Muscle layer of duodenum (tissue), 2 donors: ENCODE results near the gene FGGY.
A peak's percentile ranks its signal among the peaks of the same experiment; 100 is the strongest.
"Not testable (repeated sequence)": the region's sequence is repeated elsewhere in the genome, so short reads cannot be mapped to it uniquely, and the experiment has no call there.

Source experiments
- H3K27ac ChIP-seq: one replicate; pipeline ENCODE4 v1.7.0; 2013; ENCODE audit warnings: mild to moderate bottlenecking, low read length
- H3K27me3 ChIP-seq: one replicate; pipeline ENCODE4 v1.7.0; 2013; ENCODE audit warnings: low read depth, mild to moderate bottlenecking, control low read depth, low read length
- H3K36me3 ChIP-seq, 2 donors: one replicate each; pipeline ENCODE4 v1.7.0; 2013; ENCODE audit warnings: low read length in 2 of 2, control low read depth in 1 of 2, mild to moderate bottlenecking in 1 of 2; ENCODE audit not compliant: insufficient read depth in 2 of 2, control insufficient read depth in 1 of 2
- H3K4me1 ChIP-seq, 2 donors: one replicate each; pipeline ENCODE4 v1.7.0; 2013; ENCODE audit warnings: low read length in 2 of 2, mild to moderate bottlenecking in 2 of 2, control low read depth in 1 of 2, moderate library complexity in 1 of 2; ENCODE audit not compliant: insufficient read depth in 2 of 2, control insufficient read depth in 1 of 2
- H3K4me3 ChIP-seq, 2 donors: one replicate each; pipeline ENCODE4 v1.7.0; 2013; ENCODE audit warnings: low read length in 2 of 2, low read depth in 1 of 2, mild to moderate bottlenecking in 1 of 2
- H3K9me3 ChIP-seq, 2 donors: one replicate each; pipeline ENCODE4 v1.7.0; 2013; ENCODE audit warnings: low read length in 2 of 2, control low read depth in 1 of 2, mild to moderate bottlenecking in 1 of 2; ENCODE audit not compliant: control insufficient read depth in 1 of 2
- donor health status: healthy.

Gene FGGY

DNA sequence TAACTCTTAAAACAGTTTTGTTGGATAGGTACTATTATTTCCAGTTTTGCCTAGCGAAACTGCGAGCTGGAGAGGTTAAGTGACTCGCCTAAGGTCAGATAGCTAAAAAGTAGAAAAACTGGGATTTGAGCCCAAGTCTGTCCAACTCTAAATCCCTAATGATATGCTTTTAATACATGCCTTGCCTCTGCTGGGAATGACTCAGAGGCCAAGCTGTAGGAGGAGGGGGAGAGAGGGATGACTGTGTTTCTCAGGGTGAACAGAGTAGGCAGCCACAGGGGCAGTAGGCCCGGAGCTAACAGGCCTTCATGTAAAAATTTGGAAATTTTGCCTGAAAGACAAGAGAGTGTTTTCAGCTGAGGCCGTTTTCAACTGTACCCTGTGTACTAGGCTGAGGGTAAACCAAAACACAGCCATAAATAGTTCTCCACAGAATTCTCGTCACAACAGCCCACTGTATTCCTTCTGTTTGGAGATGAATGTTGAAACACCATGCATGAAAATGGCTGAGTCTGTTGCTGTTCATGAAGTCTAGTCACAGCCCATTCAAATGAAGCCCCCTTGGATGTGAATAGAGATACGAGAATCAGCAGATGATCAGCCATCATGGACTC is 410.4 kb downstream of the FGGY start:
- Histone ChIP-seq H3K4me1 (peaks cover 0 to 35% of the 10 kb centered on the region in 2 donors), H3K36me3 (no peaks in the 10 kb centered on the region), H3K9me3 (no peaks in the 10 kb centered on the region), H3K27ac (peak overlapping the region; percentile 53), H3K4me3 (no peak overlapping the region), H3K27me3 (no peaks in the 10 kb centered on the region)

DNA sequence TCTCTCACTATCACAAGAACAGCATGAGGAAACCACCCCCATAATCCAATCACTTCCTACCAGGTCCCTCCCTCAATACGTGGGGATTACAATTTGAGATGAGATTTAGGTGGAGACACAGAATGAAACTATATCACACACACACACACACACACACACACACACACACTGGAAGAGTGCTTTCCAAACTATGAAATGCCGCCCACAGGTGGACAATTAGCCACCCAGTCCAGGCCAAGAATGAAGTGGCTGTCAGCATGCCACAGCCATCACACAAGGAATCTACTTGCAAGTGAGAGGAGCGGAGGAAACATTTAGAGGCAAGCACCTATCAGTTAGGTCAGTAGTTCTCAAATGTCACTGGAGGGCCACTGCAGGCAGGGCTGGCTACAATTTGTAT is 412.4 kb downstream of the FGGY start:
- H3K9me3 ChIP-seq: no peaks in the 10 kb centered on the region
- H3K36me3 ChIP-seq: no peaks in the 10 kb centered on the region
- no peak overlapping the region for H3K4me3 ChIP-seq
- H3K4me1 ChIP-seq: peaks cover 0 to 21% of the 10 kb centered on the region in 2 donors
- H3K27me3 ChIP-seq: no peaks in the 10 kb centered on the region
- H3K27ac ChIP-seq: no peak overlapping the region

DNA sequence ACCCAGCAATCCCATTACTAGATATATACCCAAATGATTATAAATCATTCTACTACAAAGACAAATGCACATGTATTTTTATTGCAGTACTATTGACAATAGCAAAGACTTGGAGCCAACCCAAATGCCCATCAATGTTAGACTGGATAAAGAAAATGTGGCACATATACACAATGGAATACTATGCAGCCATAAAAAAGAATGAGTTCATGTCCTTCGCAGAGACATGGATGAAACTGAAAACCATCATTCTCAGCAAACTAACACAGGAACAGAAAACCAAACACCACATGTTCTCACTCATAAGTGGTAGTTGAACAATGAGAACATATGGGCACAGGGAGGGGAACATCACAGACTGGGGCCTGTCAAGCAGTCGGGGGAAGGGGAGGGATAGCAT is 414.0 kb downstream of the FGGY start:
- H3K4me3 ChIP-seq, H3K36me3 ChIP-seq, H3K27ac ChIP-seq, H3K9me3 ChIP-seq, H3K27me3 ChIP-seq: not testable (repeated sequence)
- H3K4me1 ChIP-seq: peaks cover 0 to 11% of the 10 kb centered on the region in 2 donors

DNA sequence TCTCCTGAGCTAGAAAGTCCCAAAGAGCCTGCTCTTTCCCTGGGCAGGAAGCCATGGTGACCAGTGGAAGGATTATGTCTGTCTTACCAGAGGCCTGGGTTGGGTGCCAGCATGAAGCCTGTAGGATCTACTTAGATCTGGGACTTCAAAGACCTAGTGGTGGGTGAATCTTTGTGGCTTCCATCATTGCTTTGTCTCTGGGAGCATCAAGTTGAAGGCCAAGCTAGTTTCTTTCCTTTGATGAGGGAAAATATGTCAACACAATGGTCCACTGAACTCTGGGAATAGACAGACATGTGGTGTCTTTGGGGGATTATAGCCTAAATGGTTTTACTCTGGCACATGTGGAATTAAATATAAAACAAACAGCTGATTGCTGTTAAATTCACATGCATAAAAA is 417.3 kb downstream of the FGGY start:
- Histone ChIP-seq H3K36me3 (no peaks in the 10 kb centered on the region), H3K4me3 (no peak overlapping the region), H3K4me1 (no peaks in the 10 kb centered on the region), H3K27me3 (no peaks in the 10 kb centered on the region), H3K27ac (no peak overlapping the region), H3K9me3 (no peaks in the 10 kb centered on the region)

DNA sequence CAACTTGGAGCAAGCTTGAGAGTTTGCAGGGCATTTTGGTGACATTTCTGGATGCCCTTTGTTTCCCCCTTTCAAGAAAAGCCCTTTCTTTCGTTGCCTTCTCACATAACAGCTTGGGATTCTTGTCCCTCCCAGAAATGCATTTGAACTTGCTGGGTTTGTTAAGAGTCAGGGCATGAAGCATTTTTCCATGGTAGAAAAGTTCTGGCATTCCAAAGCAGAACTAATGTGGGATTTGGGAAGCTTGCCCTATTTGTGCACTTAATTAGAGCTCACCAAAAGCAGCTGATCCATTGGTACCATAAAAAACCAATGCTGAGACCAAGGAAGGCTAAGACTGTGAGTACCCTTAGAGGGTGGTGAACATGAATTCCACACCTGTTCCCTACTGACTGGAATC is 418.1 kb downstream of the FGGY start:
- Histone ChIP-seq H3K36me3 (no peaks in the 10 kb centered on the region), H3K4me3 (no peak overlapping the region), H3K9me3 (no peaks in the 10 kb centered on the region), H3K4me1 (no peaks in the 10 kb centered on the region), H3K27me3 (no peaks in the 10 kb centered on the region), H3K27ac (no peak overlapping the region)

DNA sequence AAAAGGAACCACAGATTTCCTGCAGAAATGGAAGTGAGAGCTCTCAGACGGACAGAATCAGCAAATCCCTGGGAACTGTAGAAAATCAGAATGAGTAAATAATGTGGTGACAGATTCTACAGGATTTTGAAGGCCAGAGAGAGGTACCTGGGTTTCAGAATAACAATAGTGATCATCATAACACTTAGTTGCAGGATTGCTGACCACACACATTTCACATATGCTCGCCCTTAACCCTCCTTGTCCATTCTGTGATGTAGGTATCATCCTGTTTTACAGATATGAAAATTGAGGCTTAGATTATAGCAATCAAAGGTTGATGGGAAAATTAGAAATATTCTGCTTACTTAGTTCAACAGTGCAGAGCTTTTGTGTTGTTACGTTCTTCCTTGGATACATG is 419.9 kb downstream of the FGGY start:
- H3K27ac ChIP-seq: no peak overlapping the region
- no peak overlapping the region for H3K4me3 ChIP-seq
- no peaks in the 10 kb centered on the region for H3K4me1 ChIP-seq
- no peaks in the 10 kb centered on the region for H3K36me3 ChIP-seq
- H3K27me3 ChIP-seq: no peaks in the 10 kb centered on the region
- no peaks in the 10 kb centered on the region for H3K9me3 ChIP-seq

DNA sequence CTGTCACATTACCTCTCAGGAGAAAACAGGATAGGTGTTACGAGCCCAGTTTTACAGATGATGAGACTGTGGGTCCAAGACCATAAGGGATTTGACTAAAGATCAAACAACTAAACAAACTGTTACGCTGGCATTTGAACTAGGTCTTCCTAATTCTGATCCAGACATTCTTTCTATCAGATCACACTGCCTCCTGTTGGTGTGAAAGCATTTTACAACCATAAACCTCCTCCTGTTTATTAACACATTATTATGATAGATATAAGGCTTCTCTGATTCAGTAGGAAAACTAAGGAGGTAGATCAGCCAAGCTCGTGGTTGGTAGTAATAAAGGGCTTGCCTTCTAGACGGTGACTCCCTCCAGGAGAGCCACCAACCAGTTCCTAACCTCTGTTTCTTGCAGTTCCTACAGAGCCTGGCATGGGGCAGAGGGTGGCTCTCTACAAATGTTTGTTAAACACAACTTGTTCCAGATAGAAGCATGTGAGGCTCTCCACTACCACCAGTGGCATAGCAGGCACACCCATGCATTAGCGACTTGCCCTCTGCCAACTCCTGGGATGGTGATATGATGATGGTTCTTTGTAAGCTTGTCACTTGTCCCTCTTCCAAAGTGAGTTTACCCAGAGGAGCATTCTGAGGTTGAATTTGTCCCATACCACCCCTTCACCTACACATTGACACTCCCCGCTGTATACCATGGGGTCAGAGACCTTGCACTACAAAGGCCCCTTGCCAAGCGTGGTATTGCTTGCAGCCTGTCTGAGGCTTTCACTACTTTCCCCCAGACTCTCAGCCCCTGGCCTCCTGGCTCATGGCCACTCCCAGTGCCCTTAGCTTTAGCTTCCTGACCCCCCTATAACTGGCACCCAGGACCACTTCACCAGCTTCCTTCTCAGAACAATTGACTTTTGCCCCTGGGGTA is 421.4 kb downstream of the FGGY start:
- H3K27ac ChIP-seq: no peak overlapping the region
- peaks cover 0 to 3% of the 10 kb centered on the region in 2 donors for H3K9me3 ChIP-seq
- H3K4me1 ChIP-seq: no peaks in the 10 kb centered on the region
- no peaks in the 10 kb centered on the region for H3K36me3 ChIP-seq
- no peak overlapping the region for H3K4me3 ChIP-seq
- no peaks in the 10 kb centered on the region for H3K27me3 ChIP-seq

DNA sequence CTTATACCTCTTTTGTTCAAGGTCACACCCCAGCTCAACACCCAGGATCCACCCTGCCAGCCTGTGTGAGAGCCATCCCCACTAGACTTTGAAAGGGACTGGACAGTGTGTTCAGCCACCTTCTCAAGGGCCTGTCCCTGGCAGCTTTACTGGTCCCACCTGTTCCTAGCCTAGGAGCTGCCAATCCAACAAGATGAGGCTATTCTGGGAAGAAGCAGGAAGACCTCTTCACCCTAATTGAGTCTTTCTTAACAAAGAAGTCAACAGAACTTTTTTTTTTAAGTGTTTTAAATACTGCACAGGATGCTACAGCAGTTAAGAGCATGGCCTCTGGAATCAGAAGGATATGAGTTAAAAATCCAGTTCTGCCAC is 422.1 kb downstream of the FGGY start:
- Histone ChIP-seq H3K4me1 (no peaks in the 10 kb centered on the region), H3K9me3 (peaks cover 0 to 3% of the 10 kb centered on the region in 2 donors), H3K36me3 (no peaks in the 10 kb centered on the region), H3K4me3 (no peak overlapping the region), H3K27me3 (no peaks in the 10 kb centered on the region), H3K27ac (no peak overlapping the region)

DNA sequence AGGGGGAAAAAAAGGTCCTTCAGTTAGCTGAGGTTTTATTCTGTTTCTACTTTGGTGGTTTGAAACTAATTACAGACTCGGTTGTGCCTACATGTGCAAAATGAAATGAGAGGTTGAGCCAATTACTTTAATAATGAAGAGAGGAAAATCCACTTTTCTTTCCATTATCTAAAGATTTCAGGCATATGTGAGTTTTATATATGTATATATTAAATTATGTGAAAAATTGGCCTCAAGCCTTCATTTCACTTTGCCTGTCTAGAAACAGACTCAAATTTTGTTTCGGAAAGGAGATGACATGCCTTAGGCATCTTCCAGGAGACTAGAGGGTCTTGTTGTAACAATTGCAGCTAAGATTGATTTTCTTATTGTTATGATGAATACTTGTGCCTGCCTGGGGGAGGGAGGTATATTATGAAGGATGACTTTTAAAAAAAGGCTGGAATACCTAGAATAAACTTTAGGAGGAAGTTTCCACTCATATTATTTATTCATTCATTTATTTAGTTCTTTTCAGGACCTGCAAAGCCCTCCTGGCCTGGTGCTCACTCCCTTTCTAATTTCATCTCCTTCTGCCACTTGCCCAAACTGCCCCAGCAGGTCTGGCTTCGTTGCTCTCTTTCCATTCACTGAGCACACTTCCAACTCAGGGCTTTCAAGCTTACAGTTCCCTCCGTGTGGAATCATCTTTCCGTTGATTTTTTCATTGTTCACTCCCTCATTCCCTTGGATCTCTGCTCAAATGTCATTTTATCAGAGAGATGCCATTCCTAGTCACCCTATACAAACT is 423.6 kb downstream of the FGGY start:
- no peaks in the 10 kb centered on the region for H3K27me3 ChIP-seq
- H3K4me3 ChIP-seq: no peak overlapping the region
- H3K4me1 ChIP-seq: no peaks in the 10 kb centered on the region
- H3K36me3 ChIP-seq: no peaks in the 10 kb centered on the region
- peaks cover 0 to 3% of the 10 kb centered on the region in 2 donors for H3K9me3 ChIP-seq
- no peak overlapping the region for H3K27ac ChIP-seq

DNA sequence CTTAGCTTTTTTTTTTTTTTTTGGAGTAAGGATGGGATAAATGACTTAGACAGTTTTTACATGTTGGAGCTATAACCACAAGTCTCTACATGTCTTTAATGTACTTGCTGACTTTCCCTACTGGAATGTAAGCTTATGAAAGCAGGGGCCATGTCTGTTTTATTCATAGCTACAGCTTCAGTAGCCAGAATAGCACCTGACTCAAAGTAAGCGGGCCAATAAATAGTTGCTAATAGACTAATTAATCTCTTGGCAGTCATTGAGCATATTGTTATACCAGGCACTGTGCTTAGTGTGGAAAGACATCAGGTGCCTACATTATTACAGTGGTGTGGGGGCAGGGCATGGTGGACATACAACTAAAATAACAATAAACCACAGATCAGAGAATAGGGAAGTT is 433.4 kb downstream of the FGGY start:
- no peaks in the 10 kb centered on the region for H3K27me3 ChIP-seq
- H3K9me3 ChIP-seq: no peaks in the 10 kb centered on the region
- H3K4me1 ChIP-seq: peaks cover 13 to 22% of the 10 kb centered on the region in 2 donors
- H3K27ac ChIP-seq: peak overlapping the region; percentile 86
- peak overlapping the region in 1 of 2 donors; percentile 1 for H3K4me3 ChIP-seq
- peaks cover 0 to 5% of the 10 kb centered on the region in 2 donors for H3K36me3 ChIP-seq

DNA sequence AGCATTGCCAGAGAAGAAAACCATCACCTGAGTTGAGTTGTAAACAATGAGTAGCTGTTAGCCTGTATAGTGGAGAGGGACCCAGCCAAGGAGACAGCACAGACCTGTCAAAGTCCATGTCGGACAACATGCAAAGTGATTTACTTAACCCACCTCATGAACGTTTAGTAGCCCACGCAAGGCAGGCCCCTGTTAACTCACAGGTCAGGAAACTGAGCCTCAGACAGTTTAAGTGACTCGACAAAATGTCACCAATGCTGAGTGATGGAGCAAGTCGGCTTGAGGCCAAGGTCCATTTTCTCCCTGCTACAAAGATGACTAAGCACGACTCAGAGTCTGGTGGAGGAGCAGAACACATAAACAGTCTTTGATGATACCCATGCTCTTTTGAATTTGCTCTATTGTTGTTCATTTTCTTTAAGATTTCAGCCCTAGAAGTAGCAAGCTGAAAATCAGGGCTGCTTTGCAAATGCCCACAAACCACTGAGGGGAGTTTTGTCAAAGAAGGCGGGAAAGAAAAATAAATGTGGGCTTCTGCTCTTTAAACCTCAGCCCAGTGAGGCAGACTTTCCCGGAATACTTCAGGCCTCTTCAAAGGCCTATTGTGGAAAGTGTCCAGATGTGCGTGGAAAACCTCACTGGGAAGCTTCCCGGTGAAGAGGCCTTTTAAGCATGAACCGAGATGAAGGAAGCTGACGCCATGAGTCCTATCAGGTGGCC is 434.0 kb downstream of the FGGY start:
- Histone ChIP-seq H3K36me3 (peaks cover 0 to 5% of the 10 kb centered on the region in 2 donors), H3K4me3 (peak overlapping the region in 1 of 2 donors; percentile 1), H3K4me1 (peaks cover 13 to 22% of the 10 kb centered on the region in 2 donors), H3K9me3 (no peaks in the 10 kb centered on the region), H3K27me3 (no peaks in the 10 kb centered on the region), H3K27ac (peak overlapping the region; percentile 86)
